Astrocyte of the cerebellum (primary cell): Measurements from ENCODE around the gene SLC5A12.

ENCODE experiments used
- DNase-seq: peaks from one replicate; pipeline ENCODE4 v3.0.0-alpha.2; 2011; ENCODE audit warnings: low read depth
- H3K4me3 ChIP-seq: 2 replicates; pipeline ENCODE4 v1.5.1; 2011; ENCODE audit warnings: mild to moderate bottlenecking, low read depth, low read length, moderate library complexity
- in situ Hi-C: cut with HindIII; loops from 2 replicates; pipeline ENCODE4 v1.10.0; 2017; ENCODE audit warnings: low sequenced_read_pairs
- TF ChIP-seq, protein P1 (sequence below): IDR thresholded peaks from 2 replicates; pipeline ENCODE4 v1.5.1; 2012; ENCODE audit warnings: low read length, low read depth, moderate library complexity, mild to moderate bottlenecking; ENCODE audit errors: missing control alignments

Gene SLC5A12

GRCh38 chr11:26623076-26623659, 98.7 kb downstream of the SLC5A12 start:
- in situ Hi-C loops, result no loop called here
- H3K4me3 ChIP-seq, result no peak overlapping the region
- no peak for DNase-seq
- TF ChIP-seq, protein P1, sequence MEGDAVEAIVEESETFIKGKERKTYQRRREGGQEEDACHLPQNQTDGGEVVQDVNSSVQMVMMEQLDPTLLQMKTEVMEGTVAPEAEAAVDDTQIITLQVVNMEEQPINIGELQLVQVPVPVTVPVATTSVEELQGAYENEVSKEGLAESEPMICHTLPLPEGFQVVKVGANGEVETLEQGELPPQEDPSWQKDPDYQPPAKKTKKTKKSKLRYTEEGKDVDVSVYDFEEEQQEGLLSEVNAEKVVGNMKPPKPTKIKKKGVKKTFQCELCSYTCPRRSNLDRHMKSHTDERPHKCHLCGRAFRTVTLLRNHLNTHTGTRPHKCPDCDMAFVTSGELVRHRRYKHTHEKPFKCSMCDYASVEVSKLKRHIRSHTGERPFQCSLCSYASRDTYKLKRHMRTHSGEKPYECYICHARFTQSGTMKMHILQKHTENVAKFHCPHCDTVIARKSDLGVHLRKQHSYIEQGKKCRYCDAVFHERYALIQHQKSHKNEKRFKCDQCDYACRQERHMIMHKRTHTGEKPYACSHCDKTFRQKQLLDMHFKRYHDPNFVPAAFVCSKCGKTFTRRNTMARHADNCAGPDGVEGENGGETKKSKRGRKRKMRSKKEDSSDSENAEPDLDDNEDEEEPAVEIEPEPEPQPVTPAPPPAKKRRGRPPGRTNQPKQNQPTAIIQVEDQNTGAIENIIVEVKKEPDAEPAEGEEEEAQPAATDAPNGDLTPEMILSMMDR, result no peak

DNA sequence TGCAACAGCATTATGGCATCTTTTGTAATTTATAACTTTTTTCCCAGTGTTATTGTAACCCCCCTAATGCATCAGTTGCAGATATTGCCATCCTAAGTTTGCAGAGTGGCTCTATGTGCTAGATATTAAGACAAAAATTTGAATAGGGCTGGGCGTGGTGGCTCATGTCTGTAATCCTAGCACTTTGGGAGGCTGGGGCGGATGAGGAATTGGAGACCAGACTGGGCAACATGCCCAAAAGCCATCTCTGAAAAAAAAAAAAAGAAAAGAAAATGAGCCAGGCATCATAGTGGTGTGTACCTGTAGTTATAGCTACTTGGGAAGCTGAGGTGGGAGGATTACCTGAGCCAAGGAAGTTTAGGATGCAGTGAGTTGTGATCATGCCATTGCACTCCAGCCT, 99.7 kb downstream of the SLC5A12 start:
- no peak for DNase-seq
- TF ChIP-seq, protein P1, result no peak
- H3K4me3 ChIP-seq, result no peak overlapping the region
- in situ Hi-C loops, result no loop called here

DNA sequence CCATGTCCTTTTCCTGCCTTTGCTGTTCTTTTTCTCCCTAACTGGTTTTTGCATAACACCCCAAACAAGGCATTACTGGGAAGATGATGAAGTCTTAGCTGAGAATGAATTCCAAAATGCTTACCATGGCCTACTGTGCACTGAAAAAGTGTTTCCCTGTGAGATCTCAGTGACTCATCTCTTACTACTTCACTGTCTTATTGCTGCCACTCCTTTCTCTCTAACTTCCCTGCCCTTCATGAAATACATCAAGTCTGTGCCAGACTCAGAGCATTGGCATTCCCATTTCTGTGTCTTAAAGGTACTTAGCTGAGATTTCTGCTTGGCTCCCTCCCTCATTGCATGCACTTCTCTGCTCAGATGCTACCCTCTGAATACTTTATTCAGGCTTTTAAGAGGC, 100.7 kb downstream of the SLC5A12 start:
- in situ Hi-C loops, result no loop called here
- TF ChIP-seq, protein P1, result no peak
- no peak for DNase-seq

GRCh38 chr11:26620282-26621045, 101.4 kb downstream of the SLC5A12 start:
- TF ChIP-seq, protein P1, result no peak
- in situ Hi-C loops, result no loop called here

More for the DNA sequence above, 100.7 kb downstream of the SLC5A12 start:
- H3K4me3 ChIP-seq, result no peak overlapping the region

GRCh38 chr11:26618441-26618840, 103.4 kb downstream of the SLC5A12 start:
- in situ Hi-C loops, result no loop called here

More at GRCh38 chr11:26620282-26621045, 101.4 kb downstream of the SLC5A12 start:
- H3K4me3 ChIP-seq, result no peak overlapping the region
- DNase-seq, result no peak

More at GRCh38 chr11:26618441-26618840, 103.4 kb downstream of the SLC5A12 start:
- no peak overlapping the region for H3K4me3 ChIP-seq
- TF ChIP-seq, protein P1, result no peak
- DNase-seq, result no peak
